PFSK-1 (cell line): ENCODE results near the gene DDX47.

Experiments used
- FOXP2 ChIP-seq: optimal IDR thresholded peaks from 2 replicates; pipeline ENCODE3; 2011; ENCODE audit warnings: borderline replicate concordance, control low read depth, inconsistent platforms; ENCODE audit not compliant: insufficient read depth; ENCODE audit errors: extremely low read length, extremely low read depth
- POLR2AphosphoS5 ChIP-seq: IDR thresholded peaks from 2 replicates; pipeline ENCODE4 v1.6.1; 2012; ENCODE audit warnings: low read depth, mild to moderate bottlenecking, control low read depth, low read length, moderate library complexity
- SIN3A ChIP-seq: IDR thresholded peaks from 2 replicates; pipeline ENCODE4 v1.6.1; 2012; ENCODE audit warnings: mild to moderate bottlenecking, low read length, moderate library complexity, borderline replicate concordance; ENCODE audit not compliant: insufficient read depth
- TAF1 ChIP-seq: IDR thresholded peaks from 2 replicates; pipeline ENCODE4 v1.6.1; 2012; ENCODE audit warnings: low read length, control low read depth, borderline replicate concordance; ENCODE audit not compliant: insufficient read depth

GRCh38 chr12:12874029-12874428 lies 60.9 kb downstream of the DDX47 start:
- TF ChIP-seq TAF1 (no peak), POLR2AphosphoS5 (no peak), FOXP2 (no peak), SIN3A (no peak)
